ENCODE data around the gene TGFBR3. TPM values are rescaled to one million over a fixed set of nuclear protein-coding genes. Genes with fewer than 3 reads are reported as not detected.

Gene TGFBR3
- total and polyA plus RNA-seq, 9 of the 15 experiments (the other 6 are each of a cell fraction or from before 2014, with no cell fraction given) = 3.6 to 32.4 (median 15.6) TPM

GRCh38 chr1:91891969-91892368 lies 6.0 kb upstream of the TGFBR3 start (continued):
- TF ChIP-seq ZMIZ1 (IDR thresholded peaks at IDR 0.05; ENCODE audit: low read depth in 2 of 2, low read length in 2 of 2) = no peak
- no peak for TF ChIP-seq OTX1 (CRISPR knock-in tag; IDR thresholded peaks at IDR 0.05)

GRCh38 chr1:91891454-91891853 lies 5.5 kb upstream of the TGFBR3 start:
- no peaks in the 10 kb centered on the region for H3K9me1 ChIP-seq (ENCODE audit: control insufficient read depth, insufficient read depth, low read length)
- peaks cover 7% of the 10 kb centered on the region; the same call in 1 of the 3 replicates for H3K36me3 ChIP-seq (ENCODE audit: control insufficient read depth, insufficient read depth, low read length)
- CTCF ChIA-PET (ENCODE audit: low intra/inter-chr PET ratio) = no interaction called here
- no peak overlapping the region for H3K27ac ChIP-seq (ENCODE audit: extremely low read depth, low read depth, low read length)
- H3K4me1 ChIP-seq (replicated peaks in 1 of 2; ENCODE audit: control insufficient read depth in 2 of 2, insufficient read depth in 2 of 2, low read length in 2 of 2) = peaks cover 4% of the 10 kb centered on the region in 2 experiments; a peak in 4 of 5 replicates
- intact Hi-C loops (cut with micrococcal nuclease) = no loop called here
- ATAC-seq (no peak), DNase-seq (ENCODE audit: extremely low read depth in 1 of 4, low spot score in 3 of 4) (no peak), FAIRE-seq (no peak)
- no peaks in the 10 kb centered on the region for H3K27me3 ChIP-seq (ENCODE audit: control insufficient read depth in 2 of 2, insufficient read depth in 2 of 2, low read length in 2 of 2)
- no peaks in the 10 kb centered on the region for H3K79me2 ChIP-seq (ENCODE audit: control insufficient read depth, insufficient read depth, low read length)
- no peaks in the 10 kb centered on the region for H4K20me1 ChIP-seq (replicated peaks; ENCODE audit: control insufficient read depth, insufficient read depth, low read length)
- whole genome bisulfite sequencing (ENCODE audit: insufficient coverage, low coverage, missing lambda C conversion rate) = 11% methylated on average over 3 of the region's 3 CpGs
- H3K4me3 ChIP-seq = no peak overlapping the region
- H3K9ac ChIP-seq (ENCODE audit: insufficient read depth in 1 of 2, low read depth in 2 of 2, low read length in 2 of 2) = no peak overlapping the region
- TF ChIP-seq MBD2 (IDR thresholded peaks at IDR 0.05; ENCODE audit: borderline replicate concordance, low read depth) (no peak), CEBPB (tag; IDR thresholded peaks at IDR 0.05) (peak; percentile 39; the same call in 1 of the 2 replicates)
- no peaks in the 10 kb centered on the region for H3K9me3 ChIP-seq (replicated peaks; ENCODE audit: control insufficient read depth, insufficient read depth, low read depth, low read length)
- BruUV-seq (replicated peaks) = no TSS peak
- in situ Hi-C loops (cut with MboI) = no loop called here
- no peak overlapping the region for H3K4me2 ChIP-seq (ENCODE audit: insufficient read depth, low read length)
- no peak overlapping the region for H2AFZ ChIP-seq (ENCODE audit: low read depth, low read length)
- POLR2A ChIA-PET = interaction anchor here (0.6 kb wide), 1 partner anchor 1134 kb away, joined by 3 read pairs; no protein-coding TSS in a partner anchor
